Cardiac muscle cell (in vitro differentiated cells and primary cell): ENCODE results near the gene MISP3. TPM values are rescaled to one million over a fixed set of nuclear protein-coding genes. Genes with fewer than 3 reads are reported as not detected.
A peak's percentile ranks its signal among the peaks of the same experiment; 100 is the strongest.

ENCODE experiments used
- DNase-seq, 2 donors: peaks; one replicate each; pipeline versions ENCODE4 v3.0.0 to v3.0.0-alpha.2; 2010 to 2017; ENCODE audit warnings: low read depth in 1 of 2, low spot score in 1 of 2
- H3K27ac ChIP-seq: fragments of 200-600 bp; sonication (generic); 2 replicates; pipeline ENCODE4 v1.5.1; 2016
- H3K27me3 ChIP-seq: fragments of 200-600 bp; sonication (generic); 2 replicates; pipeline ENCODE4 v1.6.0; 2016; ENCODE audit warnings: control low read depth
- H3K36me3 ChIP-seq: fragments of 200-600 bp; sonication (generic); 2 replicates; pipeline ENCODE4 v1.5.1; 2016; ENCODE audit warnings: control low read depth
- H3K4me1 ChIP-seq: fragments of 200-600 bp; sonication (generic); 2 replicates; pipeline ENCODE4 v1.8.1; 2017; ENCODE audit warnings: low read depth, mild to moderate bottlenecking, mixed run types
- H3K4me3 ChIP-seq: fragments of 200-600 bp; sonication (generic); 2 replicates; pipeline ENCODE4 v1.5.1; 2016; ENCODE audit warnings: mild to moderate bottlenecking
- H3K9me3 ChIP-seq: fragments of 200-600 bp; sonication (generic); 2 replicates; pipeline ENCODE4 v1.5.1; 2017; ENCODE audit warnings: low read depth, mild to moderate bottlenecking, control low read depth
- CTCF ChIP-seq: IDR thresholded peaks from 2 replicates; pipeline ENCODE4 v1.5.1; 2012; ENCODE audit warnings: low read depth, mild to moderate bottlenecking, low read length
- polyA plus RNA-seq: library from polyadenylated mRNA; unstranded; fragments of >200 nt; fragmentation: Nextera tagmentation; extraction: Ambion mirVana; gene quantifications from 2 replicates; pipeline ENCODE4 v1.2.1, GENCODE V29; 2016
- total RNA-seq: library from RNA; depleted of rRNA; stranded (reverse); fragments of >200 nt; gene quantifications from 2 replicates; pipeline ENCODE4 v1.2.3, GENCODE V29; 2016

The MISP3 gene
- total and polyA plus RNA-seq, 2 experiments from 2014 or later = 19.4 to 23.2 TPM

GRCh38 chr19:14090509-14091080 is 18.0 kb downstream of the MISP3 start, which contains the start of gene SAMD1:
Gene SAMD1 (minus strand): TSS chr19:14090751.
- H3K4me3 ChIP-seq = peak within 1 kb of the TSS; percentile 89
- peak within 1 kb of the TSS; percentile 91 for H3K27ac ChIP-seq
- no peaks in the 10 kb centered on the region for H3K27me3 ChIP-seq
- peaks cover 9% of the 10 kb centered on the region for H3K4me1 ChIP-seq
- DNase-seq = peak; percentile 95 to 96
- no peak for TF ChIP-seq CTCF
- peaks cover 8% of the 10 kb centered on the region for H3K36me3 ChIP-seq
- no peaks in the 10 kb centered on the region for H3K9me3 ChIP-seq

GRCh38 chr19:14091081-14091812 is 18.7 kb downstream of the MISP3 start:
- H3K4me1 ChIP-seq = peaks cover 6% of the 10 kb centered on the region
- peak in 1 of 2 donors; percentile 58 for DNase-seq
- peak; percentile 30 for TF ChIP-seq CTCF
- H3K27ac ChIP-seq = peak overlapping the region; percentile 91
- peaks cover 8% of the 10 kb centered on the region for H3K36me3 ChIP-seq
- H3K27me3 ChIP-seq = no peaks in the 10 kb centered on the region
- H3K4me3 ChIP-seq = peak overlapping the region; percentile 89
- no peaks in the 10 kb centered on the region for H3K9me3 ChIP-seq

- no peak for TF ChIP-seq CTCF
- no peaks in the 10 kb centered on the region for H3K27me3 ChIP-seq
- peak overlapping the region; percentile 91 for H3K27ac ChIP-seq
- H3K9me3 ChIP-seq = no peaks in the 10 kb centered on the region
- DNase-seq = no peak
- peak overlapping the region; percentile 89 for H3K4me3 ChIP-seq
- H3K4me1 ChIP-seq = peaks cover 6% of the 10 kb centered on the region
- peaks cover 8% of the 10 kb centered on the region for H3K36me3 ChIP-seq
Measured at GRCh38 chr19:14091813-14092462, 19.4 kb downstream of the MISP3 start.

- no peaks in the 10 kb centered on the region for H3K27me3 ChIP-seq
- DNase-seq = no peak
- peaks cover 6% of the 10 kb centered on the region for H3K4me1 ChIP-seq
- H3K36me3 ChIP-seq = peaks cover 5% of the 10 kb centered on the region
- no peak overlapping the region for H3K4me3 ChIP-seq
- no peaks in the 10 kb centered on the region for H3K9me3 ChIP-seq
- H3K27ac ChIP-seq = no peak overlapping the region
- TF ChIP-seq CTCF = no peak
Measured at GRCh38 chr19:14093117-14093823, 20.7 kb downstream of the MISP3 start.

- H3K27ac ChIP-seq = no peak overlapping the region
- H3K27me3 ChIP-seq = no peaks in the 10 kb centered on the region
- DNase-seq = no peak
- H3K36me3 ChIP-seq = no peaks in the 10 kb centered on the region
- no peak overlapping the region for H3K4me3 ChIP-seq
- TF ChIP-seq CTCF = no peak
- peaks cover 6% of the 10 kb centered on the region for H3K4me1 ChIP-seq
- H3K9me3 ChIP-seq = no peaks in the 10 kb centered on the region
Measured at GRCh38 chr19:14094854-14095253, 22.3 kb downstream of the MISP3 start.
